H9 (cell line): ENCODE measurements around the gene SLC8B1. TPM values are rescaled to one million over a fixed set of nuclear protein-coding genes. Genes with fewer than 3 reads are reported as not detected.

Experiments used
- DNase-seq: peaks from one replicate; pipeline ENCODE4 v3.0.0-alpha.2; 2017
- H2AFZ ChIP-seq: one replicate; pipeline ENCODE4 v1.6.1; 2013; ENCODE audit warnings: mild to moderate bottlenecking, low read length, control low read depth, moderate library complexity
- H2AK5ac ChIP-seq: 2 replicates; pipeline ENCODE4 v1.6.1; 2013; ENCODE audit warnings: low read length, control low read depth, mixed read lengths; ENCODE audit not compliant: insufficient read length
- H2BK120ac ChIP-seq: one replicate; pipeline ENCODE4 v1.6.1; 2013; ENCODE audit warnings: low read depth, mild to moderate bottlenecking, low read length, control low read depth, inconsistent platforms; ENCODE audit not compliant: poor library complexity, severe bottlenecking
- H2BK12ac ChIP-seq: 2 replicates; pipeline ENCODE4 v1.6.1; 2013; ENCODE audit warnings: low read length, control low read depth, mixed read lengths, low read depth; ENCODE audit not compliant: insufficient read length
- H2BK15ac ChIP-seq: 2 replicates; pipeline ENCODE4 v1.6.1; 2013; ENCODE audit warnings: low read depth, low read length, control low read depth
- H2BK20ac ChIP-seq: one replicate; pipeline ENCODE4 v1.6.1; 2013; ENCODE audit warnings: low read depth, mild to moderate bottlenecking, low read length, control low read depth, inconsistent platforms; ENCODE audit not compliant: poor library complexity, severe bottlenecking
- H2BK5ac ChIP-seq: 2 replicates; pipeline ENCODE4 v1.6.1; 2013; ENCODE audit warnings: low read length, control low read depth, mixed read lengths; ENCODE audit not compliant: insufficient read length
- H3K14ac ChIP-seq: 2 replicates; pipeline ENCODE4 v1.6.1; 2013; ENCODE audit warnings: low read length, control low read depth; ENCODE audit not compliant: insufficient read depth
- H3K18ac ChIP-seq: 2 replicates; pipeline ENCODE4 v1.6.1; 2013; ENCODE audit warnings: low read depth, mild to moderate bottlenecking, mixed read lengths, low read length, control low read depth; ENCODE audit not compliant: insufficient read length
- H3K23ac ChIP-seq: 2 replicates; pipeline ENCODE4 v1.6.1; 2013; ENCODE audit warnings: low read length, control low read depth, mixed read lengths, low read depth; ENCODE audit not compliant: insufficient read length
- H3K23me2 ChIP-seq: 2 replicates; pipeline ENCODE4 v1.6.1; 2013; ENCODE audit warnings: low read depth, mild to moderate bottlenecking, mixed read lengths, low read length, control low read depth; ENCODE audit not compliant: insufficient read length, poor library complexity, severe bottlenecking
- H3K27ac ChIP-seq: 2 replicates; pipeline ENCODE4 v1.5.1; 2013; ENCODE audit warnings: low read length, control low read depth, mixed read lengths, low read depth; ENCODE audit not compliant: insufficient read length
- H3K27me3 ChIP-seq: 2 replicates; pipeline ENCODE4 v1.6.1; 2013; ENCODE audit warnings: low read length, control low read depth, inconsistent platforms; ENCODE audit not compliant: insufficient read depth
- H3K4ac ChIP-seq: 2 replicates; pipeline ENCODE4 v1.6.1; 2013; ENCODE audit warnings: low read depth, mild to moderate bottlenecking, control low read depth, inconsistent platforms, low read length, moderate library complexity
- H3K4me1 ChIP-seq: 2 replicates; pipeline ENCODE4 v1.6.1; 2013; ENCODE audit warnings: low read length, control low read depth, inconsistent platforms; ENCODE audit not compliant: insufficient read depth
- H3K4me2 ChIP-seq: 2 replicates; pipeline ENCODE4 v1.6.1; 2013; ENCODE audit warnings: low read length, control low read depth, mixed read lengths; ENCODE audit not compliant: insufficient read length, insufficient read depth
- H3K56ac ChIP-seq: 2 replicates; pipeline ENCODE4 v1.6.1; 2013; ENCODE audit warnings: low read depth, mild to moderate bottlenecking, mixed read lengths, low read length, control low read depth; ENCODE audit not compliant: insufficient read length
- H3K79me1 ChIP-seq: 2 replicates; pipeline ENCODE4 v1.6.1; 2013; ENCODE audit warnings: low read depth, mild to moderate bottlenecking, moderate library complexity, low read length, control low read depth, inconsistent platforms; ENCODE audit not compliant: insufficient read depth, poor library complexity, severe bottlenecking
- H3K79me2 ChIP-seq: 2 replicates; pipeline ENCODE4 v1.6.1; 2013; ENCODE audit warnings: low read length, control low read depth, inconsistent platforms; ENCODE audit not compliant: insufficient read depth
- H3K9ac ChIP-seq: 2 replicates; pipeline ENCODE4 v1.6.1; 2013; ENCODE audit warnings: low read length, control low read depth, mixed read lengths; ENCODE audit not compliant: insufficient read length; ENCODE audit errors: extremely low read depth
- H3K9me3 ChIP-seq: one replicate; pipeline ENCODE4 v1.6.1; 2013; ENCODE audit warnings: low read depth, low read length, inconsistent platforms; ENCODE audit not compliant: control insufficient read depth
- H3T11ph ChIP-seq: one replicate; pipeline ENCODE4 v1.6.1; 2013; ENCODE audit warnings: mild to moderate bottlenecking, low read length, control low read depth, inconsistent platforms
- H4K20me1 ChIP-seq: one replicate; pipeline ENCODE4 v1.6.1; 2013; ENCODE audit not compliant: control insufficient read depth, insufficient read length, insufficient read depth
- H4K5ac ChIP-seq: 2 replicates; pipeline ENCODE4 v1.6.1; 2013; ENCODE audit warnings: low read depth, mild to moderate bottlenecking, mixed read lengths, low read length, control low read depth; ENCODE audit not compliant: insufficient read length
- H4K8ac ChIP-seq: replicated peaks from 2 replicates; pipeline ENCODE4 v1.6.1; 2013; ENCODE audit warnings: low read length, control low read depth, mixed read lengths, low read depth; ENCODE audit not compliant: insufficient read length
- H4K91ac ChIP-seq: 2 replicates; pipeline ENCODE4 v1.6.1; 2013; ENCODE audit warnings: low read depth, mild to moderate bottlenecking, moderate library complexity, mixed read lengths, low read length, control low read depth; ENCODE audit not compliant: insufficient read length
- H3K27ac Mint-ChIP-seq, 3 experiments: 2 replicates in 2 of 3; 3 replicates in 1 of 3; pipeline ENCODE4 v1.8.0; 2020 to 2021; ENCODE audit warnings: mixed read lengths in 3 of 3, mild to moderate bottlenecking in 1 of 3, moderate library complexity in 1 of 3
- H3K27me3 Mint-ChIP-seq: 2 replicates; pipeline ENCODE4 v1.8.0; 2021; ENCODE audit warnings: low read depth, mild to moderate bottlenecking, moderate library complexity, mixed read lengths
- H3K36me3 Mint-ChIP-seq, 3 experiments: 2 replicates in 2 of 3; 3 replicates in 1 of 3; pipeline ENCODE4 v1.8.0; 2020 to 2021; ENCODE audit warnings: low read depth in 3 of 3, mixed read lengths in 3 of 3; ENCODE audit not compliant: insufficient read depth in 1 of 3
- H3K4me1 Mint-ChIP-seq, 2 experiments: 2 replicates each; pipeline ENCODE4 v1.8.0; 2020; ENCODE audit warnings: mixed read lengths in 2 of 2
- H3K4me3 Mint-ChIP-seq, 2 experiments: 2 replicates in 1 of 2; 3 replicates in 1 of 2; pipeline ENCODE4 v1.8.0; 2020 to 2021; ENCODE audit warnings: mild to moderate bottlenecking in 2 of 2, mixed read lengths in 2 of 2, moderate library complexity in 1 of 2
- H3K9me3 Mint-ChIP-seq, 2 experiments: 2 replicates in 1 of 2; 3 replicates in 1 of 2; pipeline ENCODE4 v1.8.0; 2020; ENCODE audit warnings: mild to moderate bottlenecking in 2 of 2, mixed read lengths in 2 of 2, moderate library complexity in 1 of 2
- CTCF ChIP-seq: fragments of 200-600 bp; sonication (generic); conservative IDR thresholded peaks from 3 replicates; pipeline ENCODE4 v1.8.0; 2021; ENCODE audit warnings: antibody characterized with exemption, mild to moderate bottlenecking
- WGBS: extraction: QIAGEN DNeasy Blood & Tissue Kit; methylation state at CpG from one replicate; pipeline ENCODE4 v1.1.7; 2013; ENCODE audit warnings: missing lambda C conversion rate, low lambda C conversion rate, mixed read lengths; ENCODE audit not compliant: insufficient read length; ENCODE audit errors: extremely low coverage; 5-methylcytosine and 5-hydroxymethylcytosine counted together
- total RNA-seq: library from RNA; stranded (reverse); gene quantifications from 2 replicates; pipeline ENCODE4 v1.2.1, GENCODE V29; 2021

The SLC8B1 gene
- total RNA-seq, 1 experiment from 2014 or later, result 10.4 TPM

- Mint-ChIP-seq H3K4me3 (no peak overlapping the region), H3K9me3 (no peaks in the 10 kb centered on the region; a peak in 1 of 5 replicates), H3K36me3 (peaks cover 3 to 36% (median 15%) of the 10 kb centered on the region in 3 experiments; a peak in 6 of 7 replicates), H3K27ac (no peak overlapping the region; a peak in 1 of 7 replicates), H3K4me1 (peaks cover 5 to 7% of the 10 kb centered on the region in 2 experiments; a peak in 3 of 4 replicates), H3K27me3 (no peaks in the 10 kb centered on the region; the same call in 1 of the 2 replicates)
- Histone ChIP-seq H3K23me2 (no peaks in the 10 kb centered on the region), H4K91ac (no peak overlapping the region), H2BK15ac (no peak overlapping the region), H3T11ph (no peak overlapping the region), H3K79me2 (no peaks in the 10 kb centered on the region), H2AK5ac (no peak overlapping the region), H3K4ac (no peak overlapping the region), H3K18ac (no peak overlapping the region), H3K27me3 (no peaks in the 10 kb centered on the region), H2BK12ac (no peak overlapping the region), H2BK5ac (no peak overlapping the region), H4K5ac (no peak overlapping the region), H3K23ac (no peak overlapping the region), H3K56ac (no peak overlapping the region), H4K8ac (no peak overlapping the region), H3K9me3 (no peaks in the 10 kb centered on the region), H3K14ac (no peak overlapping the region), H4K20me1 (no peaks in the 10 kb centered on the region), H2BK120ac (no peak overlapping the region), H3K27ac (no peak overlapping the region), H2BK20ac (no peak overlapping the region), H3K4me1 (no peaks in the 10 kb centered on the region), H3K4me2 (no peak overlapping the region), H3K79me1 (no peaks in the 10 kb centered on the region), H2AFZ (no peak overlapping the region), H3K9ac (no peak overlapping the region)
- TF ChIP-seq CTCF, result no peak
- no peak for DNase-seq
- no CpG with 5 or more reads among the region's 4 CpGs for WGBS
Observed at GRCh38 chr12:113326775-113327395, 8.0 kb downstream of the SLC8B1 start.
